Skin of body (tissue), 2 donors: ENCODE results near the gene PRAMEF1. TPM values are rescaled to one million over a fixed set of nuclear protein-coding genes. Genes with fewer than 3 reads are reported as not detected.
"Not testable (repeated sequence)": the region's sequence is repeated elsewhere in the genome, so short reads cannot be mapped to it uniquely, and the experiment has no call there.

ENCODE experiments used
- DNase-seq: peaks from one replicate; lab custom pipeline; 2025; lab: John Stamatoyannopoulos, UW
- total RNA-seq: library from RNA; depleted of rRNA; stranded (reverse); fragments of >200 nt; gene quantifications from one replicate; pipeline ENCODE4 v1.2.3, GENCODE V29; 2014

The PRAMEF1 gene, protein sequence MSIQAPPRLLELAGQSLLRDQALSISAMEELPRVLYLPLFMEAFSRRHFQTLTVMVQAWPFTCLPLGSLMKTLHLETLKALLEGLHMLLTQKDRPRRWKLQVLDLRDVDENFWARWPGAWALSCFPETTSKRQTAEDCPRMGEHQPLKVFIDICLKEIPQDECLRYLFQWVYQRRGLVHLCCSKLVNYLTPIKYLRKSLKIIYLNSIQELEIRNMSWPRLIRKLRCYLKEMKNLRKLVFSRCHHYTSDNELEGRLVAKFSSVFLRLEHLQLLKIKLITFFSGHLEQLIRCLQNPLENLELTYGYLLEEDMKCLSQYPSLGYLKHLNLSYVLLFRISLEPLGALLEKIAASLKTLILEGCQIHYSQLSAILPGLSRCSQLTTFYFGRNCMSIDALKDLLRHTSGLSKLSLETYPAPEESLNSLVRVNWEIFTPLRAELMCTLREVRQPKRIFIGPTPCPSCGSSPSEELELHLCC
- not detected for total RNA-seq

DNA sequence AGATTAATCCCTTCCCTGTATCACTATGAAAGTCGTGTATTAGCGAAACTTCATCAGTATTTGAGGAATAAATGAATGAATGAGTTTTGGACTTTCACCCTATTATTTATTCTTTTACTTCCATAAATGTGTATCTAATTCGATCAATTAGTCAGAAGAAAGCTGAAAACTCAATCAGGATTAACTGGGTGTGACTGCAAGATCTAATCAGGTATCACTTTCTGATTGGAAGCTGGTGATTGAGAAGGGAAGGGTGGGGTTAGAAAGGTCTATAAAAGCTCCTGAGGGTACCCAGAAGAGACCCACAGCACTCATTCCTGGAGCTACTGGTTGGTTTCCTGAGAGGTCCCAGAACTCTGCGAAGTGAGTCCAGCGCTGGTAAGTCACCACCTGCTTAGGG lies at the start of gene PRAMEF1:
TSS of gene PRAMEF1 (plus strand) at position 301 of the 400 bp plus-strand sequence. CDS start 1,831 bp downstream, outside the sequence.
- not testable (repeated sequence) for DNase-seq

DNA sequence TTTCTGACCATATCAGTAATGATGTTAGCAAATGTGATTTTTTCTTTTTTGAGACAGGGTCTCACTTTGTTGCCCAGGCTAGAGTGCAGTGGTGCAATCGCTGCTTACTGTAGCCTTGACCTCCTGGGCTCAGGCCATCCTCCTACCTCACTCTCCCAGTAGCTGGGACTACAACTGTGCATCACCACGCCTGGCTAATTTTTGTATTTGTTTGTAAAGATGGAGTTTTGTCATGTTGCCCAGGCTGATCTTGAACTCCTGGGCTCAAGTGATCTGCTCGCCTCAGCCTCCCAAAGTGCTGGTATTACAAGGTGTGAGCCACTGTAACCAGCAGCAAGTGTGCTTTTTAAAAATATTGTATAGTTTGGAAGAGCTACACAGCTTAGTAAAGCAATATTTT lies 49.3 kb upstream of the PRAMEF1 start:
- no peak for DNase-seq

DNA sequence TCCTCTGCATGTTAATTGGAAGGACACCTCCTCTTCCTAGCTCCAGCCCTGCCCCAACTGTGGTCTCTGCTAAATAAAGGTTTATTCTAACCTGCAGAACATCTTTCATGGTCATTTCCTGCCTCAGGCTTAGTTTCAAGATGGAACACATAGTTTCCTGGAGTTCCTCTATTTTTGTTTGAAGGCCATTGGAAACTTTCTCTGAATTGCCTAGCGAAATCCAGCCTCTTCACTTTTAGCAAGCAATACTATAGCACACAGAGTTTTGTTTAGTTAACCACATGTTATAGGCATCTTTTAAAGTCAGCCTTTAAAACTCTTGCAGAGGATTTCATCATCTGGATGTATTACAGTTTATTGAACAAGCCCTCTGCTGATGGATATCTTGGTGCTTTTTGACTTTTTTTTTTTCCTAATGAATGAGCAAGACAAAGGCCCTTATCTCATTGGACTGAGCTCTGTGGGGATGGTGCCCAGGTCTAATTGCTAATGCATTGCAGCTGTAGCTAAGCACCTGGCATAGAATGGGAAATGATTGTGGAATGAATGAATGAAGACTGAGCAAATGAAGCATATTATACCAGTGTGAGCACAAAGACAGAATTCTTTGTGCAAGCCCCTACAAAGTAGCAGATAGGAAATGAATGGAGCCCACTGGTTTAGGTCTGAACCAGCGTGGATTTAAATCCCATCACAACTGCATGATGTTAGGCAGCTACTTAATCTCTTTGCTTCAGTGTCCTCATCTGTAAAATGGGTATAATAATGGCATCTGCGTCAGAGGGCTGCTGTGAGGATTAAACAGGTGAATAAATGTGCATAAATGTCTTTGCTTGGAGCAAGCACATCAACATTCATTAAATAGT lies 45.8 kb upstream of the PRAMEF1 start:
- no peak for DNase-seq

DNA sequence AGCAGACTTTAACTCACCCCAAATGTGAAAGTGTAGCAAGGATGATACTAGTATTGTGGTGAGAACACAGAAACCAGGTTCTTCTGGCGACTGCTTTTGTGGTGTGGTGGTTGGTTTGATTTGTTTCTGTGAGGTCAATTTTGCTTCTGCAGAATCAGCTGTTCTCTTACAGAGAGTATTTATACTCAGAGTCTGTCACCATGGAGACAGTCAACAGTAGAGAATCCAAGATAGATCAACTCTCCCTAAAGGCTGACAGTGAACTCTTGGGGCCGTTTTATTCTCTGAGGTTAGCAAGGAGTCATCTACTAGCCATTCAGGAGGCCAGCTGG lies 45.2 kb upstream of the PRAMEF1 start, which contains the start of gene CFAP107:
TSS of gene CFAP107 (plus strand) at position 209 of the 332 bp plus-strand sequence. CDS start 231 bp downstream, outside the sequence.
- DNase-seq: no peak

DNA sequence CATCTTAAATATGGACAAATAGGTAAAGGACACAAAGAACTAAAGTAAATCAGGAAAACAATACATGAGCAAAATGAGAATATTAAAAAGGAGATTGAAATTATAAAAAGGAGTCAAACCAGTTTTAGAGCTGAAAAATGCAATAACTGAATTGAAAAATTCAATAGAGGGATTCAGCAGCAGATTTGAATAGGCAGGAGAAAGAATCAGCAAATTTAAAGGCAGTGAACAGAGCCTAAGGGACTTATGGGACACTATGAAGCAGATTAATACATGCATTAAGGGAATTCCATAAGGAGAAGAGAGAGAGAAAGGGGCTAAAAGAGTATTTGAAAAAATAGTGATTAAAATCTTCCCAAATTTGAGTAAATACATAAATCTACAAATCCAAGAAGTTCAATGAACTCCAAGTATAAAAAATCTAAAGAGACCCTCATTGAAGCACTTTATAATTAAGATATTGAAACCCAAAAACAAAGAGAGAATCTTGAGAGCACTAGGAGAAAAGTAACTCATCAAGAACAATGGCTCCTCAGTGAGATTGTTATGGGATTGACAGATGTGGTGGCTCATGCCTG lies 42.3 kb upstream of the PRAMEF1 start:
- DNase-seq: no peak

DNA sequence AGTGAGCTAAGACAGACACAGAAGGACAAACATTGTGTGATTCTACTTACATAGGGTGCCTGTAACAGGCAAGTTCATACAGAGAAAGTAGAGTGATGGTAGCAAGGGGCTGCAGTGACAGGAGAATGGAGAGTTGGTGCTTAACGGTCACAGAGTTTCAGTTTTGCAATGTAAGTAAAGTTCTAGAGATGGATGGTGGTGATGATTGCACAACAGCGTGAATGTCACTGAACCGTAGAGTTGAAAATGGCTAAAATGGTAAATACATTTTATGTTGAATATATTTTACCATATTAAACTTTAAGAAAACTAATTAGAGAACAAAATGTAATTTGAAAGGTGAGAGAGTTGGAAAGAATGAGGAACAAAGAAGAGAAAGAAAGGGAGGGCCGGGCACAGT lies 36.5 kb upstream of the PRAMEF1 start:
- no peak for DNase-seq

DNA sequence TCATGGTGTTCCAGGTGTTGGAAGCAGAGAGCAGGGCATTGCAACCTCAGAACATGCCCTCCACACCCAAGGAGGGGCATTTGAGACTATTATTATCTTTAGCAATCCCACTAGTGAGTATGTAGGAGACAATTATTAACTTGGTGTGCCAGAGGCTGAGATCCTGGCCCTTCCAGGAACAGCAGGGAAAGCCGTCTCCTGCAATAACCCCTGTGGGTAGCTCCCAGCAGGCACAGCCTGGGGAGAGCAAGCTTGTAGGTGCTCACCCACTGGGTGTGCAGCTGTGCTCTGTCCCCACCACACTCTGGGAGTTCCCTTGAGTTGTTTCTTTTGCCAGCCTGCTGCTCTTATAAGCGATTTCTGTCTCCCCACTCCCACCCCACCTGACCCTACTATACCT lies 34.9 kb upstream of the PRAMEF1 start:
- no peak for DNase-seq

DNA sequence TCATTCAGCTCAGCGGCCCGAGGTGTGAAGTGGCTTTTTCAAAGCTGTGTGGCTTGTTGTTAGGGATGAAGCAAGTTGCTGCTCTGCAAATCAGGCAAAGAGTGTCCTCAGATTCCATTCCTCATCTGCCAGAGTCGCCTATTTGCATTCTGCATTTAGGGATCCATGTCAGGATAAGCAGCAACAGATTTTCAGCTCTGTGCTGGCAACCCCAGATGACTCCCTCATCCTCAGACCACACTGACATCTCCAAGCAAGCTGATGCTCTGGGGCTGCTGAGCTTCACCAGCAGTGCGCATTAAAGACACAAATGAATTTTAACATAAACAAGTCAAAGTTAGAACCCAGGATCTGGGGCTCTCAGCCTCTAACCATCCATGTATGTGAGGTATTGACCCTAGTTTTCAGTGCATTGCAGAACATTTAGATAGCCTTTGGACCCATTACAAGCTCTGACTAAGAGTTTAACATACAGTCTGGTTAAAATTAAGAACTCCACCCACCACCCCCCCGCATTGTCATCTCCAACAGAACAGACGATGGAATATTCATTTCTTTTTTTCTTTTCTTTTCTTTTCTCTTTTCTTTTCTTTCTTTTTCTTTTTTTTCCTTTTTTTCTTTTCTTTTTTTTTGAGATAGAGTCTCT lies 34.3 kb upstream of the PRAMEF1 start:
- DNase-seq: peak; percentile 8

DNA sequence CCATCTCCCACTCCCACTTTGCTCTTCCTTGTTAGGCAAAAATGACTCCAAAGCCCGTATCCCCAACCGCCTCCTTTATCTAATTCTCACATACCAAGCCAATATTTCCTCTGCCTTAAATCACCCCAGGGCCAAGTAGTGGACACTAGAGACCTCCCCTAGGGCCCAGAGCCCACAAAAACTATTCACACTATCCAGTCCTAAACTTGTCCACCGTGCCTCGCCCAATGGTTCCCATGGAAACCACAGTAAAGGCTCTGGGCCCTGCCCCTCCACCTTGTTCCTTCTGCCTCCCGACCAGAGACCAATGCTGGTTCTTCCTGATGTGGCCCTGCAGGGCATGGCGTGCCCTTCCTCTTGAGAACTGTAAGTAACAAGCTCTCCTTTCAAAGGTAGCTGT lies 33.4 kb upstream of the PRAMEF1 start:
- no peak for DNase-seq

DNA sequence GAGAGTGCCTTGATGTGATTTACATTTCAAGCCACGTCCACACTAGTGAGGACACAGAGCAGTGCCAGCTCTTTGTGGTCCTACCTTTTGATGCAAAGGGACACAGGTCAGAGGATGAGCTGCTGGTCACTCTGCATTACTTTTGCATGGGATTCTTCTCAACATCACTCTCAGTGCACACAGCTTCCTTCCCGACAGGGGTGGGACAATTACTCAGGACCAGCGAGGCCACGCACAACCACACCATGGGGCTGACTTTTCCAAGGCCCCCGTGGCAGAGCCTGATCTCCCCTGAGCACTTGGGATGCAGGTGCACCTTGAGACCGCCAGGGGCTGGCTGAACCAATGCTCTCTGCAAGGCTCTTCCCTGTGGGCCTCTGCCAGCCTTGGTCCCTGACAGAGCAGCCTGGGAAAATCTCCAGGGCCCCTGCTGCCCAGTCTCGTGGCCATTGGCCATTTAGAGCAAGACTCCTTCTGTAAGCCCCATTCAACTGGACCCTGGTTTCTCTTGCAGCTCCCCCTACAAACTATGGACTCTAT lies 30.9 kb upstream of the PRAMEF1 start:
- no peak for DNase-seq

DNA sequence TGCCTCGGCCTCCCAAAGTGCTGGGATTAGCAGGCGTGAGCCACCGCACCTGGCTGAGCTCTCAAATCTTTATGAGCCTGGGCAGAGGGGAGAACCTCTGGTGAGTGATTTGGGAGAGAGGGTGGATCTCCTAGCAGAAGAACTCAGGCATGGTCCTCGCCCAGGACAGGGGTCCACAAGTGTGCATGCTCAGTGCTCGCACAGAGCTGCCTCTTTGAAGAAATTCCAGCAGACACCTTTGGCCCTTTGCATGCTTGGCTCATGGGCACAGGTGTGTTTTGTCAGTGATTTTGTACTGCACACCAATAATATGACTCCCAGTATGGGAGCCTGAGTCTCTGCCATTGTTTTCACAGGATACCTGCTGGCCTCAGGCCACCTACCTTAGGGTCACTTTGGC lies 29.4 kb upstream of the PRAMEF1 start:
- DNase-seq: no peak

DNA sequence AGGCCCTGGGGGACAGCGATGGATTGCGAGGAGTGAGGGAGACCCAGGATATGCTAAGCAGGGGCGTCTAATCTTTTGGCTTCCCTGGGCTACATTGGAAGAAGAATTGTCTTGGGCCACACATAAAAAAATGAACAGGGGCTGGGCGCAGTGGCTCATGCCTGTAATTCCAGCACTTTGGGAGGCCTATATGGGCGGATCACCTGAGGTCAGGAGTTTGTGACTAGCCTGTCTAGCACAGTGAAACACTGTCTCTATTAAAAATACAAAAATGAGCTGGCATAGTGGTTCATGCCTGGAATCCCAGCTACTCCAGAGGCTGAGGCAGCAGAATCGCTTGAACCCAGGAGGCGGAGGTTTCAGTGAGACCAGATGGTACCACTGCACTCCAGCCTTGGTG lies 28.4 kb upstream of the PRAMEF1 start:
- DNase-seq: no peak

DNA sequence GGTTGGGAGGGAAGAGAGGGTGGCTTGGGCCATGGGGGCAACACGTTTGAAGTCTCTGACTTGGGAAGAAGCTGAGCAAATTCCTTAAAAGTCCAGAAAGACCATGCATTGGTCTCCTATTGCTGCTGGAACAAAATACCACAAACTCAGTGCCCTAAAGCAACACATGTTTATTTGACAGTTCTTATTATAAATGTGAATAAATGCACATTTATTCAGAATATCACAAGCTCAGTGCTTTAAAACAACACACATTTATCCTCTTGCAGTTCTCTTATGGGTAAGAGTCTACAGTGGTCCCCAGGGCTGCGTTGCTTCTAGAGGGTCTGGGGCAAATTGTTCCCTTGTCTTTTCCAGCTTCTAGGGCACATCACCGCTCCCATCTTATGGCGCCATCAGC lies 27.7 kb upstream of the PRAMEF1 start:
- DNase-seq: no peak

DNA sequence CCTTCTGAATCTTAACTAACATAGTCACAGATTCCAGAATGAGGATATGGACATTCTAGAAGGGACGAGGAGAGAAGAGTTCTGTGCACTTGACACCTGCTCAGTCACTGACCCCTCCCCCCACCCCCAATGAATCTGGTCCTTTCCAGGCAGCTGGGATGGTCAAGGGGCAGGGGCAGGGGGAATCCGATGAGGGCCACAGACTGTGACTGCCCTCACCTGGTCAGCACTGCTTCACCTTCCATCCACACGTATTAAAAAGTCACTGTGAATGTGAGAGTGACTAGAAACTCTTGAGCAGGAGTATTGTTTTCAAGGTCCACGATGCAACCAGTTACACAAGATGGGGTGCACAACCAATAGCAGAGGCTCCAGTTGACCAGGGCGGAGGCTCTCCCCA lies 27.2 kb upstream of the PRAMEF1 start:
- DNase-seq: no peak

DNA sequence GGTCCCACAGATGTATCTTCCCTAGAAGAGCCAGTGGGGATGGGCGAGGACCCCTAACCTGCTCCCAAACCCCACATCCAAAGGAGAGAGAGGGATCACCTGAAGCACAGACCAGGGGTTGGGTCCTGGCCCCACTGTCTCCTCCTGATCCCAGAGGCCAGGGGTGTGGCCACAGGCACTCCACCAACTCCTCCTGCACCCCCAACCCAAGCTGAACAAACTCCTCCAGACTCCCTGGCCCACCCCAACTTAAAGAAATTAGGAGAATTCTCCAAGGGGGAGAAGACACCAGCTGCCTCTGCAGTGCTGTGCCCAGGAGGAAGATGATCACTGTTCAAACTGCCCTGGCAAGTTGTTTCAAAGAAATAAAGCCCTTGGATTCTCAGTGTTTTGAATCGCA lies 22.2 kb upstream of the PRAMEF1 start:
- no peak for DNase-seq

DNA sequence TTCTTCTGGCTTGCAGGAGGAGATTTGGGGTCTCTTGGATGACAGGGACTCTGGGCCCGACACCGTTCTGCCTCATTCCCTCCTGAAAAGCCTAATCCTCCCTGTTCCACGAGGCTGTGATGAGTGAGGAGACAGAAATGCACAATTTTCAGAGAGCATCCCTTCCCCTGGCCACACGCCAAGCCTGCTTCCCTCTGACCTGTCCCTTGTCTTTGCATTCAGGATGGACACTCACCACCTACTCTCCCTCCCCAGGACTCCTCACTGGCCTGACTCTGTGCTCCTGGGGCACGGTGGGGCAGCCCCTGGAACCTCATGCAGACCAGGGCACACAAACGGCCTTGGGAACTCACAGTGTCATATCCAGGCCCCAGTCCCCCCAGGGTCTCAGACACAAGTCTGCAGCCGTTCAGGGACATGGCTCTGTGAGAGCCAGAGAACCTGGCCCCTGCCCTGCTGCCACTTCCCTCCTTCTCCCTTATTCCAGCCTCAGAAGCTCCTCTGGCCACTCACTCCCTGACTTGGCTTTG lies 21.2 kb upstream of the PRAMEF1 start:
- no peak for DNase-seq

DNA sequence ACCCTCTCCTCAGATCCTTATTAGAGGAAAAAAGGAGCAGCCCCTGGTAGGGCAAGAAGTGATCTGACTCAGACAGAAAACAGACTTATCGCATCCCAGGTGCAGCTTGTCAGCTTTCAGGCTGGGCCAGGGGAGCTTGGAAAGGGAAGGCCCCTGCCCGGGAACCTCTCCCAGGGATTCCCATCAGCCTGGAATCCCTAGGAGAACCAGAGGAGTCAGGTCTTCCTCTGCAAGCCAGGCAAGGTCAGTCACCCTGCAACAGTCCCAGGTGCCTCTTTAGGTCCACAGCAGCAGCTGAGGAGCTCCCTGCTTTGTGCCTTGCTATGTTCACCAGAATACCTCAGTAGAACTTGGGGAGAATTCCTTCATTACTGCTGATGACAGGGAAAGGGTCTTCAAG lies 20.6 kb upstream of the PRAMEF1 start:
- DNase-seq: no peak

DNA sequence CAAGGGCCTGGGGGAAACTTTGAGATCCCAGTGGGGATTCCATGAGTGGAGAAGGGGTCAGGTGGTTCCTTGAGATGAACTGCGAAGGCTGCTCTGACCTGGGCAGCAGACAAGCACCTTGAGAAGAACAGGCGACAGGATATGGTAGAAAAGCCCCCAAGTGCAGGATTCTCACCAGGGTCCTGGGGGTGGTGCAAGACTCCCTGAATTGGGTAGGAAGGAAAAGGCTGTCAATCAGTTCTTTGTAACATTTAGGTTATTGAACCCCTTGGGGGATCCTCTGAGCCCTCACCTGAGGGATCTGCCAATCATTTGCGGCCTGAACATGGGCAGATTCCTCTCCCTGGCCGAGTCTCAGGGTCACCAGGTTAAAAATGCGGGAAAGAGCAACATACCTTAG lies 20.0 kb upstream of the PRAMEF1 start:
- DNase-seq: no peak

DNA sequence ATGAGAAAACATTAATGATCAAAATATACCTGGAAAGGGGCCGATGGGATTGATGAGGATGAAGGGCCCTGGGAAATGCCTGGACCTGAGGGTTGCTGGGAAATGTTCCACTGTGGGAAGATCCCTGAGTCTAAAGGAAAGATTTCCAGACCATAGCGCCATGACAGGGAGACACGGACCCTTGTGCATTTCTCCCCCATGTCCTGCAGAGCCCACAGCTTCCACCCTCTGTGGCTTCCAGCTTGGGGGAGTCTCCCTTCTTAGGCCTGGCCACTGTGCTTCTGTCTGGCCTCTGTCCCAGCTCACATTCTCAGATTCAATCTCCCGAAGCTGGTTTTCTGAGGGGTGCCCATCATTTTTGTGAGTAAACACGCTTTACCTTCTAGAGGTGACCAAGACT lies 18.7 kb upstream of the PRAMEF1 start:
- DNase-seq: no peak

DNA sequence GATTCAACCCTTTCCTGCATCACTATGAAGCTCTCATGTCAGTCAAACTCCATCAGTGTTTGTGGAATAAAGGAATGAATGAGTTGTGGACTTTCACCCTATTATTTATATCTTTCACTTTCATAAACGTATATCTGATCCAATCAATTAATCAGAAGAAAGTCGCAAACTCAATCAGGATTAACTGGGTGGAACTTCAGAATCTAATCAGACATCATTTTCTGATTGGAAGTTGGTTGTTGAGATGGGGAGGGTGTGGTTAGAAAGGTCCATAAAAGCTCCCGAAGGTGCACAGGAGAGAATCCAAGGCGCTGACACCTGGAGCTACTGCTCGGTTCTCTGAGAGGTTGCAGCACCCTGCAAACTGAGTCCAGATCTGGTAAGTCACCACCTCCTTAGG lies 17.8 kb upstream of the PRAMEF1 start, which contains the start of gene PRAMEF12:
TSS of gene PRAMEF12 (plus strand) at position 301 of the 400 bp plus-strand sequence. CDS start 1,130 bp downstream, outside the sequence.
- no peak for DNase-seq

DNA sequence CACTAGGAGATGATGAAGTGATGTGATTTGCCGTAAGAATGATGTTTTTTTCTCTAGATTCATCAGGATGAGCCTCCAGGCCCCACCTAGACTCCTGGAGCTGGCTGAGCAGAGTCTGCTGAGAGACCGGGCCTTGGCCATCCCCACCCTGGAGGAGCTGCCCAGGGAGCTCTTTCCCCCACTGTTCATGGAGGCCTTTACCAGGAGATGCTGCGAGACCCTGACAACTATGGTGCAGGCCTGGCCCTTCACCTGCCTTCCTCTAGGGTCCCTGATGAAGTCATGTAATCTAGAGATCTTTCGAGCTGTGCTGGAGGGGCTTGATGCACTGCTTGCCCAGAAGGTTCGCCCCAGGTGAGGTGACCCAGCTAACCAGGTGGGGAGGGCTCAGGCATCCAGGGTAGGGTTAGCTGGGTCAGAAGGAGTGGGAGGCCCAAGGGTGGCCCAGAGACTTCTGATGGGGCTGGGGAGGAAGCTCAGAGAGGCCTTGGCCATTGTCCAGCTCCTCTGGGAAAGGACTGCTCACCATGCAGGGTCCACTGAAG lies 16.3 kb upstream of the PRAMEF1 start:
- no peak for DNase-seq
